Heart left ventricle (tissue), 16 donors: ENCODE measurements around the gene SPTB. TPM values are rescaled to one million over a fixed set of nuclear protein-coding genes. Genes with fewer than 3 reads are reported as not detected.
A peak's percentile ranks its signal among the peaks of the same experiment; 100 is the strongest.

Experiments
- ATAC-seq, 4 donors: fragments of 200-7000 bp; cut with Tn5 transposase; one replicate each; pipeline ENCODE4 v1.9.1; 2020 to 2022; ENCODE audit warnings: moderate library complexity in 4 of 4, mild to moderate bottlenecking in 3 of 4, moderate number of reproducible peaks in 1 of 4
- DNase-seq, 5 donors: peaks; one replicate each; pipeline ENCODE4 v3.0.0-alpha.2; 2020
- H3K27ac ChIP-seq, 12 donors: fragments of 200-600 bp; sonication (generic) in 4 of 12; one replicate each; pipeline versions ENCODE4 v1.5.0 to v1.8.0; 2016 to 2022; ENCODE audit warnings: mild to moderate bottlenecking in 2 of 12
- H3K27me3 ChIP-seq, 9 donors: fragments of 200-600 bp; sonication (generic) in 2 of 9; one replicate each; pipeline versions ENCODE4 v1.5.1 to v1.8.0; 2016 to 2022; ENCODE audit warnings: mild to moderate bottlenecking in 3 of 9
- H3K36me3 ChIP-seq, 9 donors: fragments of 200-600 bp; sonication (generic) in 2 of 9; one replicate each; pipeline versions ENCODE4 v1.5.0 to v1.8.0; 2018 to 2022; ENCODE audit warnings: mild to moderate bottlenecking in 2 of 9
- H3K4me1 ChIP-seq, 12 donors: fragments of 200-600 bp; sonication (generic) in 4 of 12; one replicate each; pipeline versions ENCODE4 v1.5.0 to v1.8.0; 2016 to 2022; ENCODE audit warnings: mild to moderate bottlenecking in 3 of 12
- H3K4me3 ChIP-seq, 12 donors: fragments of 200-600 bp; sonication (generic) in 4 of 12; one replicate each; pipeline versions ENCODE4 v1.5.0 to v1.8.0; 2017 to 2022; ENCODE audit warnings: mild to moderate bottlenecking in 9 of 12, moderate library complexity in 4 of 12
- H3K9me3 ChIP-seq, 12 donors: fragments of 200-600 bp; sonication (generic) in 4 of 12; one replicate each; pipeline versions ENCODE4 v1.5.0 to v1.8.0; 2016 to 2022; ENCODE audit warnings: mild to moderate bottlenecking in 1 of 12
- CTCF ChIP-seq, 12 donors: fragments of 200-600 bp; sonication (generic) in 4 of 12; IDR thresholded peaks; one replicate each; pipeline versions ENCODE4 v1.5.0 to v1.8.0; 2018 to 2022; ENCODE audit warnings: antibody characterized with exemption in 12 of 12, mild to moderate bottlenecking in 5 of 12
- POLR2A ChIP-seq, 2 donors: fragments of 450-650 bp; IDR thresholded peaks; one replicate each; pipeline ENCODE4 v1.6.1; 2017; ENCODE audit warnings: antibody characterized with exemption in 2 of 2, mild to moderate bottlenecking in 2 of 2, moderate library complexity in 2 of 2
- WGBS, 4 donors: extraction: QIAGEN DNeasy Blood & Tissue Kit in 2 of 4; methylation state at CpG; one replicate each; pipeline versions ENCODE4 v1.1.5 to v1.1.7; 2013 to 2018; 5-methylcytosine and 5-hydroxymethylcytosine counted together
- intact Hi-C, 10 donors: fragments of 100-400 bp; cut with DNase I; formaldehyde crosslinking; loops; one replicate each; pipeline versions ENCODE4 v1.11.1 to v1.14.2; 2022
- polyA plus RNA-seq, 2 donors: library from polyadenylated mRNA; stranded (reverse); fragments of 200-250 nt; gene quantifications; one replicate each; pipeline ENCODE4 v1.2.3, GENCODE V29; 2013
- total RNA-seq, 9 donors: library from RNA; depleted of rRNA in 2 of 9; stranded (reverse); fragments of >200 nt in 2 of 9; fragmentation: NEBNext Ultra II Directional in 3 of 9; extraction: Animal tissue kit (Norgen Biotek cat#: 25700) in 3 of 9; gene quantifications; one replicate each; pipeline versions ENCODE4 v1.1.0 to v1.2.4, GENCODE V29; 2016 to 2023
- donor health status: ischemic (EF 13 %, LVEDD 7.1; RV severe dilation, severe dysfunction).
- donor health status: healthy with polysubstance abuse.
- donor health status: DM: no; HTN: yes; CAD: no.
- donor health status: DM: no; HTN: no; CAD: no.
- donor health status: ischemic (EF 25% LVEDD 6.9; RV normal size, moderate dysfunction).
- donor health status: ischemic (EF 25% LVEDD 5.7; RV mildly dilated, moderate dysfunction).
- donor health status: healthy.
- donor health status: DM: yes; HTN: yes; CAD: no.
- donor health status: ischemic (EF 35%, LVEDD 5.7; RV mildly dilated, moderate dysfunction).
- donor health status: nonischemic (EF 11% LVEDD 7.7; RV severe dilation, severe dysfunction).
- donor health status: DM: yes; HTN: yes; CAD: no.
- donor health status: PGD.
- donor health status: ischemic (EF 29% LVEDD 5.4; RV normal size, mild dysfunction).
- donor health status: nonischemic (EF 23%, LVEDD 6.1; RV moderate dilation, normal function).

Gene SPTB
- total and polyA plus RNA-seq, 11 donors = 60.3 to 195 (median 92.6) TPM

- no peak overlapping the region for H3K4me3 ChIP-seq
- ATAC-seq (no peak), DNase-seq (peak in 1 of 5 donors; percentile 25)
- H3K36me3 ChIP-seq = peaks cover 0 to 6% (median 0%) of the 10 kb centered on the region in 9 donors
- 80 to 91% (median 84%) methylated on average over 7 of the region's 7 CpGs for WGBS, 4 donors
- H3K9me3 ChIP-seq = no peaks in the 10 kb centered on the region
- H3K27me3 ChIP-seq = no peaks in the 10 kb centered on the region
- intact Hi-C loops = no loop called here
- peak overlapping the region in 4 of 12 donors; percentile 20 to 84 (median 75) for H3K27ac ChIP-seq
- TF ChIP-seq CTCF (IDR thresholded peaks at IDR 0.05) = no peak
- no peak for TF ChIP-seq POLR2A (IDR thresholded peaks at IDR 0.05)
- peaks cover 6 to 95% (median 64%) of the 10 kb centered on the region in 12 donors for H3K4me1 ChIP-seq
These were observed 159.6 kb downstream of the SPTB start for GRCh38 chr14:64720131-64720576.

DNA sequence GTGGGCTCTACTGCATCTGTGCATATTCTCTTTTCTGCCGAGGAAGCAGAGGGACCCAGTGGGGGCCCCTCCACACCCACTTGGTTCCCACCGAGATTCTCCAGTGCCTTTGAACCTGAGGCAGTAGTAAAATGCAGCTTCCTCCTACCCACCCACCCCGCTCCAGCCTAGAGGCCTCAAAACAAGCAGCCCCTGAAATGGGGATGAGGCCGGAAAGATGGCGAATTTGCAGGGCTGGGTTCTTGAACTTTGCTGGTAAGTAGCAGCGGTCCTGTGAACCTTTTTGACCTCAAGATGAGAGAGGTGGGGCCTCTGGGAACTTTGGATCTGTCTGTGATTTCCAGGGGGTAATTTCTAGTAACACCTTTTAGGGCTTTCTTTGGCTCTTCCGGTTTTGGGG, 160.1 kb downstream of the SPTB start:
- intact Hi-C loops = loop anchor here in 2 of 10 donors (5.0 kb wide), 2 partner anchors 38 to 47 kb away; no protein-coding TSS in a partner anchor
- 79 to 91% (median 89%) methylated on average over 7 of the region's 7 CpGs for WGBS, 4 donors
- Histone ChIP-seq H3K27ac (peak overlapping the region in 3 of 12 donors; percentile 17 to 84 (median 20)), H3K4me1 (peaks cover 6 to 97% (median 59%) of the 10 kb centered on the region in 12 donors), H3K36me3 (peaks cover 0 to 6% (median 0%) of the 10 kb centered on the region in 9 donors), H3K4me3 (no peak overlapping the region), H3K9me3 (peaks cover 0 to 1% (median 0%) of the 10 kb centered on the region in 12 donors), H3K27me3 (no peaks in the 10 kb centered on the region)
- ATAC-seq = no peak
- no peak for TF ChIP-seq CTCF (IDR thresholded peaks at IDR 0.05)
- TF ChIP-seq POLR2A (IDR thresholded peaks at IDR 0.05) = no peak
- DNase-seq = no peak

GRCh38 chr14:64718762-64719161, 160.9 kb downstream of the SPTB start:
- peaks cover 0 to 10% (median under 1%) of the 10 kb centered on the region in 12 donors for H3K9me3 ChIP-seq
- DNase-seq (peak in 1 of 5 donors; percentile 24), ATAC-seq (no peak)
- H3K27me3 ChIP-seq = no peaks in the 10 kb centered on the region
- TF ChIP-seq POLR2A (IDR thresholded peaks at IDR 0.05) = no peak
- TF ChIP-seq CTCF (IDR thresholded peaks at IDR 0.05) = no peak
- 73 to 81% (median 76%) methylated on average over 7 of the region's 7 CpGs for WGBS, 4 donors
- peak overlapping the region in 6 of 12 donors; percentile 32 to 84 (median 40) for H3K27ac ChIP-seq
- H3K4me1 ChIP-seq = peaks cover 6 to 98% (median 51%) of the 10 kb centered on the region in 12 donors
- peaks cover 0 to 6% (median 0%) of the 10 kb centered on the region in 9 donors for H3K36me3 ChIP-seq
- intact Hi-C loops = loop anchor here in 2 of 10 donors (5.0 kb wide), 2 partner anchors 39 to 46 kb away; no protein-coding TSS in a partner anchor
- H3K4me3 ChIP-seq = no peak overlapping the region

- Histone ChIP-seq H3K4me3 (no peak overlapping the region), H3K4me1 (peaks cover 6 to 93% (median 49%) of the 10 kb centered on the region in 12 donors), H3K36me3 (peaks cover 0 to 6% (median 0%) of the 10 kb centered on the region in 9 donors), H3K27ac (peak overlapping the region in 9 of 12 donors; percentile 1 to 84 (median 39)), H3K27me3 (no peaks in the 10 kb centered on the region), H3K9me3 (peaks cover 0 to 19% (median 6%) of the 10 kb centered on the region in 12 donors)
- 29 to 37% (median 32%) methylated on average over 6 of the region's 6 CpGs for WGBS, 4 donors
- TF ChIP-seq POLR2A (IDR thresholded peaks at IDR 0.05) = no peak
- TF ChIP-seq CTCF (IDR thresholded peaks at IDR 0.05) = no peak
- intact Hi-C loops = loop anchor here in 2 of 10 donors (5.0 kb wide), 2 partner anchors 39 to 46 kb away; no protein-coding TSS in a partner anchor
- DNase-seq (peak in 1 of 5 donors; percentile 61), ATAC-seq (peak in 2 of 4 donors; percentile 8 to 26)
These were observed 161.8 kb downstream of the SPTB start for GRCh38 chr14:64717870-64718269.
